K562 (cell line): ENCODE data around the gene ZNF548. TPM values are rescaled to one million over a fixed set of nuclear protein-coding genes. Genes with fewer than 3 reads are reported as not detected.
A peak's percentile ranks its signal among the peaks of the same experiment; 100 is the strongest.

ENCODE experiments used
- ATAC-seq: fragments of 200-7000 bp; cut with Tn5 transposase; 3 replicates; pipeline ENCODE4 v1.9.1; 2020; ENCODE audit warnings: moderate library complexity
- BruUV-seq: library from RNA; stranded (reverse); fragments of 400-500 nt; replicated peaks from 2 replicates; lab custom pipeline; 2021; lab: Mats Ljungman, UMichigan
- CTCF ChIA-PET: fragments of 300-600 bp; formaldehyde crosslinking; extraction: SDS; loops from one replicate; lab custom pipeline; 2021; ENCODE audit warnings: low intra/inter-chr PET ratio; lab: Yijun Ruan, JAX
- POLR2A ChIA-PET: fragments of 300-600, 350-650 bp; sonication (Branson Sonifier 250); formaldehyde crosslinking; extraction: SDS; loops from one replicate; lab custom pipeline; 2021; ENCODE audit warnings: antibody characterized with exemption, inconsistent platforms; lab: Yijun Ruan, JAX
- DNase-seq, 4 experiments: peaks; one replicate each; pipeline versions ENCODE4 v3.0.0 to v3.0.0-alpha.2; 2011 to 2018; ENCODE audit warnings: low spot score in 3 of 4, mixed read lengths in 3 of 4; ENCODE audit errors: extremely low read depth in 1 of 4
- FAIRE-seq: peaks from 2 replicates; lab custom pipeline; 2011; peaks lifted over from hg19 to GRCh38; lab: Jason Lieb, UNC
- H2AFZ ChIP-seq: 2 replicates; pipeline ENCODE4 v1.6.0; 2011; ENCODE audit warnings: low read depth, low read length, control low read depth, inconsistent platforms
- H3K27ac ChIP-seq: fragments of 200-600 bp; 3 replicates; pipeline ENCODE4 v1.8.0; 2011; ENCODE audit warnings: low read depth, mild to moderate bottlenecking, control low read depth, inconsistent platforms, low read length, moderate library complexity, mixed read lengths; ENCODE audit errors: extremely low read depth
- H3K27me3 ChIP-seq, 2 experiments: fragments of 300-600 bp in 1 of 2; 2 replicates in 1 of 2; 3 replicates in 1 of 2; pipeline versions ENCODE4 v1.6.0 to v1.8.0; 2011; ENCODE audit warnings: inconsistent platforms in 2 of 2, low read length in 2 of 2, mild to moderate bottlenecking in 1 of 2, mixed read lengths in 1 of 2, moderate library complexity in 1 of 2; ENCODE audit not compliant: control insufficient read depth in 2 of 2, insufficient read depth in 2 of 2
- H3K36me3 ChIP-seq: fragments of 300-600 bp; 3 replicates; pipeline ENCODE4 v1.8.0; 2011; ENCODE audit warnings: mild to moderate bottlenecking, low read length, inconsistent platforms; ENCODE audit not compliant: control insufficient read depth, insufficient read depth
- H3K4me1 ChIP-seq, 2 experiments: fragments of 200-600 bp in 1 of 2; replicated peaks in 1 of 2; 2 replicates in 1 of 2; 3 replicates in 1 of 2; pipeline versions ENCODE4 v1.5.1 to v1.8.0; 2011; ENCODE audit warnings: inconsistent platforms in 2 of 2, low read length in 2 of 2, mild to moderate bottlenecking in 1 of 2, mixed read lengths in 1 of 2, moderate library complexity in 1 of 2; ENCODE audit not compliant: control insufficient read depth in 2 of 2, insufficient read depth in 2 of 2
- H3K4me2 ChIP-seq: 2 replicates; pipeline ENCODE4 v1.6.1; 2011; ENCODE audit warnings: low read length, control low read depth, inconsistent platforms, mixed read lengths; ENCODE audit not compliant: insufficient read depth
- H3K4me3 ChIP-seq: fragments of 200-600 bp; sonication (generic), shearing (Covaris generic); 2 replicates; pipeline ENCODE4 v1.5.1; 2016; ENCODE audit warnings: control low read depth, inconsistent platforms
- H3K79me2 ChIP-seq: fragments of 200-600 bp; 3 replicates; pipeline ENCODE4 v1.8.0; 2011; ENCODE audit warnings: low read length, inconsistent platforms; ENCODE audit not compliant: control insufficient read depth, insufficient read depth
- H3K9ac ChIP-seq, 2 experiments: 2 replicates each; pipeline versions ENCODE4 v1.6.0 to v1.6.1; 2011; ENCODE audit warnings: low read depth in 2 of 2, low read length in 2 of 2, control low read depth in 1 of 2, inconsistent platforms in 1 of 2, mild to moderate bottlenecking in 1 of 2, mixed read lengths in 1 of 2; ENCODE audit not compliant: insufficient read depth in 1 of 2
- H3K9me1 ChIP-seq: one replicate; pipeline ENCODE4 v1.6.0; 2011; ENCODE audit warnings: inconsistent platforms, mild to moderate bottlenecking, low read length, moderate library complexity; ENCODE audit not compliant: control insufficient read depth, insufficient read depth
- H3K9me3 ChIP-seq: replicated peaks from 2 replicates; pipeline ENCODE4 v1.5.1; 2011; ENCODE audit warnings: low read depth, low read length, inconsistent platforms; ENCODE audit not compliant: control insufficient read depth, insufficient read depth
- H4K20me1 ChIP-seq: replicated peaks from 2 replicates; pipeline ENCODE4 v1.6.1; 2011; ENCODE audit warnings: low read length, inconsistent platforms, mixed read lengths; ENCODE audit not compliant: control insufficient read depth, insufficient read depth
- ATF6 ChIP-seq: sonication (generic); formaldehyde crosslinking; IDR thresholded peaks from 2 replicates; pipeline ENCODE4 v1.4.0; 2020; ENCODE audit warnings: mild to moderate bottlenecking, missing genetic modification reagents
- BDP1 ChIP-seq: IDR thresholded peaks from 3 replicates; pipeline ENCODE4 v1.6.1; 2011; ENCODE audit not compliant: insufficient read length, insufficient read depth
- GATAD2A ChIP-seq: fragments of 450-650 bp; IDR thresholded peaks from 2 replicates; pipeline ENCODE4 v1.6.1; 2017
- ILF3 ChIP-seq: fragments of 450-650 bp; IDR thresholded peaks from 2 replicates; pipeline ENCODE4 v1.6.1; 2018; ENCODE audit warnings: antibody characterized with exemption, mild to moderate bottlenecking, moderate library complexity, borderline replicate concordance
- KDM5B ChIP-seq: fragments of 200-600 bp; sonication (generic); IDR thresholded peaks from 2 replicates; pipeline ENCODE4 v1.6.1; 2012; ENCODE audit warnings: low read depth, mild to moderate bottlenecking, moderate library complexity, low read length, control low read depth, inconsistent platforms; ENCODE audit not compliant: insufficient replicate concordance
- PTBP1 ChIP-seq: fragments of 200-400 bp; formaldehyde crosslinking; IDR thresholded peaks from 2 replicates; pipeline ENCODE4 v1.6.1; 2017; ENCODE audit warnings: low read depth, low read length
- SMARCC2 ChIP-seq: fragments of 450-650 bp; IDR thresholded peaks from 2 replicates; pipeline ENCODE4 v1.6.1; 2017; ENCODE audit warnings: antibody characterized with exemption, moderate library complexity, mild to moderate bottlenecking, low read depth
- TEAD1 ChIP-seq, 2 experiments: fragments of 450-650 bp in 1 of 2; sonication (generic) in 1 of 2; formaldehyde crosslinking; IDR thresholded peaks; 2 replicates each; pipeline versions ENCODE4 v1.4.0 to v1.8.0; 2020 to 2022; ENCODE audit warnings: mild to moderate bottlenecking in 2 of 2, missing genetic modification reagents in 1 of 2
- ZKSCAN8 ChIP-seq: fragments of 200-800 bp; sonication (Bioruptor generic); IDR thresholded peaks from 2 replicates; pipeline ENCODE4 v1.6.1; 2016; ENCODE audit warnings: missing genetic modification characterization, missing compliant biosample characterization
- ZNF766 ChIP-seq: fragments of 200-800 bp; sonication (Bioruptor generic); conservative IDR thresholded peaks from 2 replicates; pipeline ENCODE4 v1.6.1; 2016; ENCODE audit warnings: missing genetic modification characterization, missing compliant biosample characterization
- WGBS: fragments of 100-300 bp; shearing (Covaris generic); methylation state at CpG from one replicate; pipeline ENCODE4 v1.1.6; 2016; ENCODE audit warnings: low coverage, mixed read lengths; ENCODE audit not compliant: insufficient coverage; ENCODE audit errors: missing lambda C conversion rate; 5-methylcytosine and 5-hydroxymethylcytosine counted together
- in situ Hi-C: fragments of 300-500 bp; cut with MboI; formaldehyde crosslinking; loops from 4 replicates; pipeline ENCODE4 v1.15.0; 2018; ENCODE audit warnings: inconsistent platforms, mixed read lengths
- intact Hi-C: fragments of 100-400 bp; cut with micrococcal nuclease; formaldehyde crosslinking; loops from 2 replicates; pipeline ENCODE4 v1.14.2; 2022
- polyA plus RNA-seq, 8 experiments: library from polyadenylated mRNA; depleted of rRNA in 4 of 8; stranded (reverse) in 5 of 8; unstranded in 3 of 8; fragments of >200 nt; fragmentation: Nextera tagmentation in 2 of 8; fragmentation: Illumina TruSeq in 1 of 8; extraction: Ambion mirVana in 2 of 8; extraction: Trizol in 1 of 8; gene quantifications; 2 replicates each; pipeline versions ENCODE4 v1.2.1 to v1.2.3, GENCODE V29; 2011 to 2014; ENCODE audit warnings: inconsistent platforms in 1 of 8, missing spikeins in 1 of 8
- total RNA-seq, 7 experiments: library from RNA; depleted of rRNA in 6 of 7; stranded (reverse); fragments of >200 nt in 6 of 7; fragmentation: Illumina TruSeq in 2 of 7; extraction: Trizol in 2 of 7; gene quantifications; 2 replicates each; pipeline versions ENCODE4 v1.2.1 to v1.2.3, GENCODE V29; 2011 to 2021; ENCODE audit warnings: low replicate concordance in 1 of 7
- TF ChIP-seq, protein P1 (sequence below): fragments of 200-800 bp; sonication (Bioruptor generic); IDR thresholded peaks from 2 replicates; pipeline ENCODE4 v1.6.1; 2016; ENCODE audit warnings: missing genetic modification characterization, missing compliant biosample characterization
- TF ChIP-seq, protein P2 (sequence below): fragments of 200-400 bp; formaldehyde crosslinking; IDR thresholded peaks from 2 replicates; pipeline ENCODE4 v1.6.1; 2017; ENCODE audit warnings: mild to moderate bottlenecking, low read depth, low read length, moderate library complexity

Gene ZNF548
- total and polyA plus RNA-seq, 9 of the 15 experiments (the other 6 are each of a cell fraction or from before 2014, with no cell fraction given) = 1.5 to 8.7 (median 4.5) TPM

GRCh38 chr19:57362997-57363687 is 26.5 kb upstream of the ZNF548 start, which contains the start of the genes TRAPPC2B and ZNF547:
Gene TRAPPC2B, plus strand, starts transcription at chr19:57363551. Its CDS starts 1,283 bp downstream, at chr19:57364834.
Gene ZNF547, plus strand, starts transcription at chr19:57363551. Its CDS starts 5,005 bp downstream, at chr19:57368556.
- DNase-seq = peak; percentile 74 to 90 (median 78)
- in situ Hi-C loops = no loop called here
- H3K79me2 ChIP-seq = no peaks in the 10 kb centered on the region
- intact Hi-C loops = no loop called here
- H3K9me3 ChIP-seq = peaks cover 4% of the 10 kb centered on the region; the same call in 1 of the 2 replicates
- peak within 1 kb of the TSS; percentile 78 for H3K27ac ChIP-seq
- H3K4me1 ChIP-seq = peaks cover 0 to 5% of the 10 kb centered on the region in 2 experiments; a peak in 1 of 5 replicates
- FAIRE-seq = peak; percentile 97
- peak within 1 kb of the TSS; percentile 77 for H2AFZ ChIP-seq
- no peaks in the 10 kb centered on the region for H3K9me1 ChIP-seq
- H4K20me1 ChIP-seq = no peaks in the 10 kb centered on the region
- BruUV-seq = no TSS peak
- peak within 1 kb of the TSS; percentile 83 for H3K4me2 ChIP-seq
- POLR2A ChIA-PET = interaction anchor here (0.7 kb wide), 1 partner anchor 26 kb away, joined by 4 read pairs; the partner anchor contains the start of gene ZNF548
- 9% methylated on average over 36 of the region's 47 CpGs for WGBS
- H3K4me3 ChIP-seq = peak within 1 kb of the TSS; percentile 50
- H3K36me3 ChIP-seq = no peaks in the 10 kb centered on the region
- CTCF ChIA-PET = no interaction called here
- peak; percentile 98 for ATAC-seq
- peak within 1 kb of the TSS; percentile 56 to 79 for H3K9ac ChIP-seq
- no peaks in the 10 kb centered on the region for H3K27me3 ChIP-seq
- no peak for TF ChIP-seq PTBP1
- TF ChIP-seq BDP1 = no peak
- TF ChIP-seq, protein P1, sequence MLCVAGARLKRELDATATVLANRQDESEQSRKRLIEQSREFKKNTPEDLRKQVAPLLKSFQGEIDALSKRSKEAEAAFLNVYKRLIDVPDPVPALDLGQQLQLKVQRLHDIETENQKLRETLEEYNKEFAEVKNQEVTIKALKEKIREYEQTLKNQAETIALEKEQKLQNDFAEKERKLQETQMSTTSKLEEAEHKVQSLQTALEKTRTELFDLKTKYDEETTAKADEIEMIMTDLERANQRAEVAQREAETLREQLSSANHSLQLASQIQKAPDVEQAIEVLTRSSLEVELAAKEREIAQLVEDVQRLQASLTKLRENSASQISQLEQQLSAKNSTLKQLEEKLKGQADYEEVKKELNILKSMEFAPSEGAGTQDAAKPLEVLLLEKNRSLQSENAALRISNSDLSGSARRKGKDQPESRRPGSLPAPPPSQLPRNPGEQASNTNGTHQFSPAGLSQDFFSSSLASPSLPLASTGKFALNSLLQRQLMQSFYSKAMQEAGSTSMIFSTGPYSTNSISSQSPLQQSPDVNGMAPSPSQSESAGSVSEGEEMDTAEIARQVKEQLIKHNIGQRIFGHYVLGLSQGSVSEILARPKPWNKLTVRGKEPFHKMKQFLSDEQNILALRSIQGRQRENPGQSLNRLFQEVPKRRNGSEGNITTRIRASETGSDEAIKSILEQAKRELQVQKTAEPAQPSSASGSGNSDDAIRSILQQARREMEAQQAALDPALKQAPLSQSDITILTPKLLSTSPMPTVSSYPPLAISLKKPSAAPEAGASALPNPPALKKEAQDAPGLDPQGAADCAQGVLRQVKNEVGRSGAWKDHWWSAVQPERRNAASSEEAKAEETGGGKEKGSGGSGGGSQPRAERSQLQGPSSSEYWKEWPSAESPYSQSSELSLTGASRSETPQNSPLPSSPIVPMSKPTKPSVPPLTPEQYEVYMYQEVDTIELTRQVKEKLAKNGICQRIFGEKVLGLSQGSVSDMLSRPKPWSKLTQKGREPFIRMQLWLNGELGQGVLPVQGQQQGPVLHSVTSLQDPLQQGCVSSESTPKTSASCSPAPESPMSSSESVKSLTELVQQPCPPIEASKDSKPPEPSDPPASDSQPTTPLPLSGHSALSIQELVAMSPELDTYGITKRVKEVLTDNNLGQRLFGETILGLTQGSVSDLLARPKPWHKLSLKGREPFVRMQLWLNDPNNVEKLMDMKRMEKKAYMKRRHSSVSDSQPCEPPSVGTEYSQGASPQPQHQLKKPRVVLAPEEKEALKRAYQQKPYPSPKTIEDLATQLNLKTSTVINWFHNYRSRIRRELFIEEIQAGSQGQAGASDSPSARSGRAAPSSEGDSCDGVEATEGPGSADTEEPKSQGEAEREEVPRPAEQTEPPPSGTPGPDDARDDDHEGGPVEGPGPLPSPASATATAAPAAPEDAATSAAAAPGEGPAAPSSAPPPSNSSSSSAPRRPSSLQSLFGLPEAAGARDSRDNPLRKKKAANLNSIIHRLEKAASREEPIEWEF (CRISPR knock-in tag) = no peak
- TF ChIP-seq KDM5B = peak; percentile 56
- TF ChIP-seq ZKSCAN8 (CRISPR knock-in tag) = no peak
- no peak for TF ChIP-seq ATF6
- TF ChIP-seq SMARCC2 = no peak
- TF ChIP-seq GATAD2A = no peak
- TF ChIP-seq, protein P2, sequence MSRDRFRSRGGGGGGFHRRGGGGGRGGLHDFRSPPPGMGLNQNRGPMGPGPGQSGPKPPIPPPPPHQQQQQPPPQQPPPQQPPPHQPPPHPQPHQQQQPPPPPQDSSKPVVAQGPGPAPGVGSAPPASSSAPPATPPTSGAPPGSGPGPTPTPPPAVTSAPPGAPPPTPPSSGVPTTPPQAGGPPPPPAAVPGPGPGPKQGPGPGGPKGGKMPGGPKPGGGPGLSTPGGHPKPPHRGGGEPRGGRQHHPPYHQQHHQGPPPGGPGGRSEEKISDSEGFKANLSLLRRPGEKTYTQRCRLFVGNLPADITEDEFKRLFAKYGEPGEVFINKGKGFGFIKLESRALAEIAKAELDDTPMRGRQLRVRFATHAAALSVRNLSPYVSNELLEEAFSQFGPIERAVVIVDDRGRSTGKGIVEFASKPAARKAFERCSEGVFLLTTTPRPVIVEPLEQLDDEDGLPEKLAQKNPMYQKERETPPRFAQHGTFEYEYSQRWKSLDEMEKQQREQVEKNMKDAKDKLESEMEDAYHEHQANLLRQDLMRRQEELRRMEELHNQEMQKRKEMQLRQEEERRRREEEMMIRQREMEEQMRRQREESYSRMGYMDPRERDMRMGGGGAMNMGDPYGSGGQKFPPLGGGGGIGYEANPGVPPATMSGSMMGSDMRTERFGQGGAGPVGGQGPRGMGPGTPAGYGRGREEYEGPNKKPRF = no peak
- TF ChIP-seq ILF3 = no peak
- no peak for TF ChIP-seq TEAD1 (CRISPR knock-in tag; IDR thresholded peaks at IDR 0.05)
- no peak; the same call in 1 of the 2 replicates for TF ChIP-seq ZNF766 (CRISPR knock-in tag)
